ENCODE measurements around the gene CSNK2B.

Gene CSNK2B

DNA sequence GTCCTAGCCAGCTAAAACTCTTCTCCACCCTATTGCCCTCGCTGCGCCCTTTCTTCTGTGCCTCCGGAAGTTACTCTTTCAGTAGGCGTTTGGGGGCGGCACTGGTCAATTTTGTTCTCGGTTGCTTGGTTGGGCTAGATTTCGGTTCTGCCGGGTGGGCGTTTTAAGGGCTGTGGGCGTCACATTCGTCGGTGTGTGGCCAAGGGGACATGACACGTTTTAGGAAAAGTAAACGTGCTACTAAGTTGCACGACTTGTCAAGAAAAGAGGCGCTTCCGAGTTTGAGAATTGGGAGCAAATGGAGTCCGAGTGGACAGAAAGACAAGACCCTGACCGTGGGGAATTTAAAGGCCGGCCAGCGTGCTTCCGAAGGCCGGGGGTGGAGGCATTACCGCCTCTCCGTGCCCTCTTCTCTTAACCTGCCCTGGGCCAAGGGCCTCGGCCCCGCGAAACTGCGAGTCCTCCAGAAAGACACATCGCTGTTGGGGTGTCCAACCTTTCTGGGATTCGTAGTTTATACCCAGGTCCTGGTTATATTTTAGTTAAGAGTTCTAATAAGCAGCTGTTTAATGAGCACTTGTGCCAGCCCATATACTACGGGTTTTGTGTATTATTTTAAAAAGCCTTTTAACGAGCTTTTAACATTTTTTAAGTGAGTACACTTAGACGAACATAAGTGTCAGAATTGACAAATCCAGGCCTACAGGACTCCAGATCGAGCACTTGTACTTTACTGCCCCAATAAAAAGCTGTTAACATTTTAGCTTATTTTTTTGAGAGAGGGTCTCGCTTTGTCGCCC is 12.8 kb upstream of the CSNK2B start:
- peak overlapping the region; percentile 91 for H3K4me3 ChIP-seq (ENCODE audit: low read depth, low read length)
- DNase-seq (ENCODE audit: low read depth, low spot score) = no peak
- ChIA-PET POLR2A (interaction anchor here (0.6 to 3.6 kb wide), 12 partner anchors 8 to 1607 kb away, joined by 3 to 31 read pairs (median 5); partner anchors contain the start of genes ATP6V1G2, C6orf47, CSNK2B and GPANK1), CTCF (interaction anchor here (0.7 to 3.9 kb wide), 5 partner anchors 8 to 72 kb away, joined by 3 to 19 read pairs (median 11); partner anchors contain the start of genes C6orf47 and GPANK1)
- TF ChIP-seq, protein P1, sequence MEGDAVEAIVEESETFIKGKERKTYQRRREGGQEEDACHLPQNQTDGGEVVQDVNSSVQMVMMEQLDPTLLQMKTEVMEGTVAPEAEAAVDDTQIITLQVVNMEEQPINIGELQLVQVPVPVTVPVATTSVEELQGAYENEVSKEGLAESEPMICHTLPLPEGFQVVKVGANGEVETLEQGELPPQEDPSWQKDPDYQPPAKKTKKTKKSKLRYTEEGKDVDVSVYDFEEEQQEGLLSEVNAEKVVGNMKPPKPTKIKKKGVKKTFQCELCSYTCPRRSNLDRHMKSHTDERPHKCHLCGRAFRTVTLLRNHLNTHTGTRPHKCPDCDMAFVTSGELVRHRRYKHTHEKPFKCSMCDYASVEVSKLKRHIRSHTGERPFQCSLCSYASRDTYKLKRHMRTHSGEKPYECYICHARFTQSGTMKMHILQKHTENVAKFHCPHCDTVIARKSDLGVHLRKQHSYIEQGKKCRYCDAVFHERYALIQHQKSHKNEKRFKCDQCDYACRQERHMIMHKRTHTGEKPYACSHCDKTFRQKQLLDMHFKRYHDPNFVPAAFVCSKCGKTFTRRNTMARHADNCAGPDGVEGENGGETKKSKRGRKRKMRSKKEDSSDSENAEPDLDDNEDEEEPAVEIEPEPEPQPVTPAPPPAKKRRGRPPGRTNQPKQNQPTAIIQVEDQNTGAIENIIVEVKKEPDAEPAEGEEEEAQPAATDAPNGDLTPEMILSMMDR (IDR thresholded peaks at IDR 0.05; ENCODE audit: insufficient read depth, low read length, missing control alignments) = no peak

DNA sequence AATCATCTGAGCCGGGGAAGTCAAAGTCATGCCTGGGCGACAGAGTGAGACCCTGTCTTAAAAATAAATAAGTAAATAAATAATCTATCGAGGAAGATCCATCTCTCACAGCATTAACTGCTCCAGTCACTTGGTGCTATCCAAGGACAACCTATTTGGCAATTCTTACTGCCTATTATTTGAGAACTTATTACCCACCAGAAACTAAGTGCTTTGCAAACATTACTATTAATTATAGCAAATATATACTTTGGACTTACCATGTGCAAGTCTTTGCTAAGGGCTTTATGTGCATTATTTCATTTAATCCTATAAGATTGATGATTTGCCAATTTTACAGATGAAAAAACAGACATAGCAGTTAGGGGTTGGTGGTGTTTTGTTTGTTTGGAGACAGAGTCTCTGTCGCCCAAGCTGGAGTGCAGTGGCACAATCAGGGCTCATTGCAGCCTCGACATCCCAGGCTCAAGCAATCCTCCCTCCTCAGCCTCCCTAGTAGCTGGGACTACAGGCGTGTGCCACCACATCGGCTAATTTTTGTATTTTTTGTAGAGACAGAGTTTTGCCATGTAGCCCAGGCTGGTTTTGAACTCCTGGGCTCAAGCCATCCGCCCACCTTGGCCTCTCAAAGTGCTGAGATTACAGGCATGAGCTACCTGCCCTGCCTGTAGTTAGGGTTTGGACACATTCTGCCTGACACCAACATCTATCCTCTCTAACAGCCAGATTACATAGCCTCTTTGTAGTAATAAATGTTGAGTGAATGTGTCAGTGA is 11.1 kb upstream of the CSNK2B start:
- no peak for DNase-seq (ENCODE audit: low read depth, low spot score)
- CTCF ChIA-PET = interaction anchor here (0.6 to 3.9 kb wide), 3 partner anchors 9 to 1057 kb away, joined by 3 to 19 read pairs (median 6); partner anchors contain the start of gene GPANK1
- POLR2A ChIA-PET = interaction anchor here (1.1 to 3.6 kb wide), 2 partner anchors 10 to 160 kb away, joined by 3 to 31 read pairs; partner anchors contain the start of genes CSNK2B and GPANK1
- H3K4me3 ChIP-seq (ENCODE audit: low read depth, low read length) = no peak overlapping the region
- TF ChIP-seq, protein P1 (IDR thresholded peaks at IDR 0.05; ENCODE audit: insufficient read depth, low read length, missing control alignments) = no peak

DNA sequence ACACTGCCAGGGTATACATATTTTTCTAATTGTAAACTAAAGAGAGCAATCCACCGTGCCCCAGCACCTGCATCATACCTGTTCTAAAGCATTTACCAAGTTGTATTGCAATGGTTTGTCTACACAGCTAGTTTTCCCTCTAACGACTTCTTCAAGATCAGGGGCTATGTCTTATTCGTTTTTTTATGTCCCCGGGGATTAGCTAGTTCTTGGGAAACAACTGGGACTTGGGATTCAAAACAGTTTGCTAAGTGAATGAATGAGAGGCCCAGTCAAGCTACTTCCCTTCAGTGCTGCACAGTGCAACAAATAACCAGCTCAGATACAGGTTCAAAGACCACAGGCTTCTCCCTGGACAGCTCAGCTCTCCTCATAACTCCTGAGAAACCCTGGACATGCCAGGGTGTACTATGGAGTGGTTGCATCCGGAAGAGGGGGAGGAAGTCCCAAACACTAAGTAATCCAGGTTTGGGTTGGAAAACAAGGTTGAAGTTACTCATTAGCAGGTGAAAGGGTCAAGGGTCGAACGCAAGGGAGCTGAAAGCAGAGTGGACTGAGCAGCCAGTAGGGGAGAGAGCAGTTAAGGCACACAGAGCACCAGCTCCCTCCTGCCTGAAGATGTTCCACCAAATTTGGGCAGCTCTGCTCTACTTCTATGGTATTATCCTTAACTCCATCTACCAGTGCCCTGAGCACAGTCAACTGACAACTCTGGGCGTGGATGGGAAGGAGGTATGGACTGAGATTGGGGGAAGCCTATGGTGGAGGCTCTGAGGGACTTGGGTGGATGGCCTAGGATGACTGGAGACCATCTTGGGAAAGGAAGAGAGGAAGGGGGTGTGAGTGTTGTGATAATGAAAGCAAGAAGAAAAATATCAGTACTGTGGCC is 10.3 kb upstream of the CSNK2B start, which contains the start of gene APOM:
TSS of gene APOM (plus strand) at position 546 of the 889 bp plus-strand sequence. CDS start at position 619, 73 bp downstream.
- CTCF ChIA-PET = interaction anchor here (1.2 kb wide), 1 partner anchor 9 kb away, joined by 3 read pairs; the partner anchor contains the start of gene GPANK1
- TF ChIP-seq, protein P1 (IDR thresholded peaks at IDR 0.05; ENCODE audit: insufficient read depth, low read length, missing control alignments) = no peak
- H3K4me3 ChIP-seq (ENCODE audit: low read depth, low read length) = no peak within 1 kb of the TSS
- POLR2A ChIA-PET = interaction anchor here (1.1 kb wide), 1 partner anchor 159 kb away, joined by 3 read pairs; no protein-coding TSS in a partner anchor
- DNase-seq (ENCODE audit: low read depth, low spot score) = no peak

DNA sequence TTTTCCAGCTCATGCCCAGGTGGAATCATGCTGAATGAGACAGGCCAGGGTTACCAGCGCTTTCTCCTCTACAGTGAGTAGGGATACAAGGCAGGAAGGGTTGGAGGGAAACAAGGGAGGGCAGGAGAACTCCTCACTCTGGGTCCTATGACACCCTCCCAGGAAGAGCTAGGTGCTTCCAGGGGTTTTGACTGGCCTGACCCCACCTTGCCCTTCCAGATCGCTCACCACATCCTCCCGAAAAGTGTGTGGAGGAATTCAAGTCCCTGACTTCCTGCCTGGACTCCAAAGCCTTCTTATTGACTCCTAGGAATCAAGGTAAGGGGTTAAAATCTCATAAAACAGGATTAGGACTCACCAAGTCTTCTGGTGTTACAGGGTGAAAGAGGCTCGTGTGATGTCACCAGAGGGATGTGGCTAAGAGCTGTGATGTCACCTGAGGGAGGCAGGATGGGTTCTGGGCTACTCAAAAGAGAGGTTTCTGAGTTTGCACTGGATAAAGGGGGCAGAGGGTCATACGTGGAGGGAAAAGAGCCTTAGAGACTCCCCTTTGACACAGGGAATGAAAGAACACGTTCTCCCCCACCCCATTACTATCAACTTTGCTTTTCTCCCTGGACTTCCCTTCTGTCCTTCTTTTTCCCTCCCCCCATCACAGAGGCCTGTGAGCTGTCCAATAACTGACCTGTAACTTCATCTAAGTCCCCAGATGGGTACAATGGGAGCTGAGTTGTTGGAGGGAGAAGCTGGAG is 8.3 kb upstream of the CSNK2B start:
- ChIA-PET CTCF (no interaction called here), POLR2A (no interaction called here)
- no peak overlapping the region for H3K4me3 ChIP-seq (ENCODE audit: low read depth, low read length)
- TF ChIP-seq, protein P1 (IDR thresholded peaks at IDR 0.05; ENCODE audit: insufficient read depth, low read length, missing control alignments) = no peak
- no peak for DNase-seq (ENCODE audit: low read depth, low spot score)

DNA sequence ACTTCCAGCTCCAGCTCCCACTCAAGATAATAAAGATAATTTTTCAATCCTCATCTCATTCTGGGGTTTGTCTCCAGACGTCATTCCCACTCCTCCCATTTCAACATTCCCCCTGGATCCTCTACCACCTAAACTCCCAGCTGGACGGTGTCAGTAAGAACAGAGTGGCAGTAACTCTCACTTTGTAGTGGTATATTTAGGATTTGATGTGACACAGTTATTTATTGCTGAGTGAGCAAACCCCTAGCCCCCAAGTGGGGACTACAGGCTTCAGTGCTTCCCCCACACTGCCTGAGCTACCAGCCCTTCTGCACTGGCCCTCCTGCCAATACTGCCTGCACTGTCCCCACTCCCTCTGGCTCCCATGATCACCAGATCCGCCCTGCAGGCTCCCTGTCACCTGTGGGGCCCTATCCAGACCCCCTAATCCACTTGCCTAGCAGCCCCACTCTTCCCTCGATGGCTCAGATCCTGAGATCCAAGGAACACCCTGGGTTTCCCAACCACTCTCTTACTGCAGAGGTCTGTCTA is 7.7 kb upstream of the CSNK2B start:
- DNase-seq (ENCODE audit: low read depth, low spot score) = no peak
- H3K4me3 ChIP-seq (ENCODE audit: low read depth, low read length) = no peak overlapping the region
- POLR2A ChIA-PET = no interaction called here
- CTCF ChIA-PET = no interaction called here
- TF ChIP-seq, protein P1 (IDR thresholded peaks at IDR 0.05; ENCODE audit: insufficient read depth, low read length, missing control alignments) = no peak
